HG03139 (cell line): Measurements from ENCODE around the gene B3GAT1.

Experiments used
- ATAC-seq: cut with Tn5 transposase; IDR thresholded peaks from one replicate; pipeline ENCODE4 v1.9.1; 2021; ENCODE audit not compliant: unreplicated experiment

The B3GAT1 gene

GRCh38 chr11:134442246-134442645, 30.2 kb upstream of the B3GAT1 start:
- no peak for ATAC-seq

DNA sequence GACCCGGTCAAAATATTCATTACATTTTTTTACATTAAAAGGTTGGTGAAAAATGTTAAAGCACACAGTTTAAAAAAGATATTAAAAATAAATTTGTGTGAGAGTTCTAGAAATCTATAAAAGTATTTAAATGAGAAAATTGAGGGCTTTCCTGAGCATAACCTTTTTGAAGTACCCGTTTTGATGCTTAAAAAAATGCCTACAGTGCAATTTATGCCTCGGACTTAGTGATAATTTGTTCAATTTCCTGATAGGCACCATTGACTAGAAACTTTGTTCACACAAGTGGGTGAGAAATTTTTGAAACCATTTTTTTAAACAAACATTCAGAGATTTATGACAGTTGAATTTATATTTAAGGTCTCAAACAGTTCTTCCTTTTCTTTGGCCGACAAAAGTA, 29.7 kb upstream of the B3GAT1 start:
- no peak for ATAC-seq

- ATAC-seq, result no peak
Observed at GRCh38 chr11:134441281-134441680, 29.2 kb upstream of the B3GAT1 start.

- no peak for ATAC-seq
Observed at GRCh38 chr11:134440851-134441250, 28.8 kb upstream of the B3GAT1 start.

DNA sequence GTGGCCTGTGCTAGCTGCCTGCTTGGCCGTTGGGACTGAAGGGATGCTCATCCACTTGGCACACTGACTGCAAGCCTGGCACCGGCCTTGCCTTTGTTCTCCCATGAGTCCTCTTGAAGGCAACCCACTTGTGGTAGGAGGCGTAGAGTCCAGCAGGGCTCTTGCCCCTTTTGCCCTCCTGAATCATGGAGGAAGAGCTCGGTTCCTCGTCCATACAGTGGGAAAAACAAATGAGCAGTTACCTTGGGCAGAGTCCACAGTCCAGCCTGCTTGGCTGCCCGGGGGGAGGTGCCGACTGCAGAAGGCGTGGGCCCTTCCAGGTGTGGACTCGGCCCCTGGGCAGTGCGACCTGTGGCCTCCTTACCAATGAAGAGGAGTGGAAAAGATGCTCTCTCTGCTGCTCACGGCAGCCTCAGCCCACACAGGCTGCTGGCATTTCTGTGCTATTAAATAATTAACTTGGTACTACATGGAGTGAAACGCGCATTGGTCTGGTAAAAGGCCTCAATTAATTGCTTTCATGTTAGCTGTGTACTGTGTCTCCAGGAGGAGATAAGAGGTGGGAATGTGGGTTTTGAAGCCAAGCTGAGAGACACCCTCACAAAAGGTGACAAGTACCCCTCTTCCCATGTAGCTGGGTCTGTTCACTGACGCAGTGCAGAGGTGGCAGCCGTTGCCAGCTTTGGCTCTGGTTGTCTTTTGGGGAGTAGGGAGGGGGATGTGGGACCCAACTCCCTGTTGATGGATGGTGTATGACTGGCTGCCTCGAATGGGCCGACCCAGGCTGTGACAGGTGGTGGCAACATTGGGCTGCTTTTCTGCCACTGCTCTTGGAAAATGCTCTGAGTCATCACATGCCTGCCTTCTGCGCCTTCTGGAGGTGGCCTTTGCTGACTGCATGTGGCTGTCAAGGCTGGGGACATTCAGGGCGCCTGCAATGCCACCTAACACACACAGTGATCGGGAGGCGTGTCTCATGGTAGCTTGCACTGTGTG, 26.8 kb upstream of the B3GAT1 start:
- no peak for ATAC-seq

- no peak for ATAC-seq
Observed at GRCh38 chr11:134437821-134438220, 25.8 kb upstream of the B3GAT1 start.

- ATAC-seq, result no peak
Observed at GRCh38 chr11:134436781-134437180, 24.7 kb upstream of the B3GAT1 start.

- no peak for ATAC-seq
Observed at GRCh38 chr11:134433806-134434205, 21.8 kb upstream of the B3GAT1 start.

DNA sequence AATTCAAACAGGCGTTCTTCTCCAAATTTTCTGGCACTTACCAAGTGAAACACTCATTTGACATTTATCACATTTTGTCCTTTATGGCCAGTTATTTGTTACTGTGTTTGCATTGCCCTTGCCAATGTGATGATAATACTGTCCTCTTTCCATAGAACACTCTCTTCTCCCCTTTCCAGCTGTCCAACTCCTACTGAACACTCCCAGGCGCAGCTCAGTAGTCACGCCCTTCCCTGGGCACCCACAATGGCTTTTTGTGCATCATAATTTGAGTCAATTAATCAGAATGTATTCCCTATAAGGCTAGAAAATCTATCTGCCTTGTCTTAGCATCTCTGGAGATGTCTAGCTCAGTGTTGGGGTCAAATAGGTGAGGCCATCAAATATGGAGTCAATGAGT, 21.2 kb upstream of the B3GAT1 start:
- no peak for ATAC-seq

GRCh38 chr11:134432776-134433175, 20.7 kb upstream of the B3GAT1 start:
- no peak for ATAC-seq

DNA sequence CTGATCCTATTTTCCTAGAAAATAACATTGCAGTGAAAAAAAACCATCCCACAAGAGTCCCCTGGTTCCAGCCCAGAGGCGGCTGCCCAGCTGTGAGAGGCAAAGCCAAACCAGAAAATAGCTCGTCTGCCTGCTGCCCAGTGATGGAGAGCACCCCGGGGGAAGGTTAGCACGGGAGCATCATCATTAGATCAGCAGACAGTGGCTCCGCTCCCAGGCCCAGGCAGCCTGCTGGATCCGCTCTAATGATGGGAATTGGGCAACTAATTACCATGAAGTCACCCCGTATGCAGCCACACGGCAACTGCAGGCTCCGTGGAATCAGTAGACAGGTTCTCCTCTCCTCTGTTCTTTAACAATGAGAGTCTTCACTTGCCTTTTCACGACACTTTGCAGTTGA, 17.1 kb upstream of the B3GAT1 start:
- ATAC-seq, result no peak

DNA sequence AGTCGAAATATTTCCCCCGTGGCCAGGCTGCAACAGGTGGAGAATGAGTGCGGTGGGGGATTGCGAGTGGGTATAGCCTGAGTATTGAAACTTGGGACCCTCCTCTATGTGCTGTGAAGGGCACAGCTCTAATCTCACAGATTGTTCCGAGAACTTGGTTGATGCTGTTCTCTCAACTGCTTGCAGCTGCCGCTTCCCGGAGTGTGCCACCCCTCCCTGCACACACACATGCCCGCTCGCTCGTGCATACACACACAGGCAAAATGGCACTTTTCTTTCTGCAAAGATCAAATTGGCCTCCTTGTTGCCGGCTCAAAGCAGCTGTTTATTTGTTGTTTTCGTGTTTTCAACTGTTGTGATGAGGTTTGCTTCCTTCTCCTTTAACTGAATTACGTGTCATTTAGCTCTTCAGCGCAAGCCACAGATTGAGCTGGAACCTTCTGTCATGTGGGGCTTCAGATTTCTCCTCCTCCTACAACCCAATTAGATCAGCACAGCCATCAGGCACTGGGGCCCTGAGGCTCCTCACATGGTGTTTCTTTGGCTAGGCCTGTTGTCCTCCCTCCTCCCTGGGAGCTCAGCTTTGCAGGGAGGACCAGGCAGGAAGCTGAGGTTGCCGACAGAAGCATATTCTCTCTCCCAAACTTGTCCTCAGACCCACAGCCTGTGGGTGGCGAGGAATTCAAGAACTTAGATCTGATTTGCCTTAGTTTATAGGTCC, 13.9 kb upstream of the B3GAT1 start:
- ATAC-seq, result no peak

- ATAC-seq, result no peak
Observed at GRCh38 chr11:134425413-134425812, 13.4 kb upstream of the B3GAT1 start.

DNA sequence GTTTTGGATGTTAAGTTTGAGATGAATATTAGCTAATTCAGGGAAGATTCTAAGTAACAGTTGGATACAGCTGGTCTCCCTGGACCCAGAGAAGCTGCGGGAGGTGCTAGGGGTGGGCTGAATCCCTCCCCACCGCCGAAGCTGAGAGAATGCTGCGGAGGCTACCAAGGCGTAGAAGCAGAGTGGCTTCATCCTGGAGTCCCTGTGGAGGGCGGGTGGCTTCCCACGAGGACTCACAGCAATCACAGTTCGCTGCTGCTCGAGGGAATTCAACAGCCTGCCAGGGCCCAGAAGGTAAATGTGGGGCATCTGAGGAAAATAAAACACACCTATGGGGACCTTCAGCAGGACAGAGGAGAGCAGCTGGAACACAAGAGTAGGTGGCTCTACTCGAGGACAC, 11.1 kb upstream of the B3GAT1 start:
- ATAC-seq, result no peak

DNA sequence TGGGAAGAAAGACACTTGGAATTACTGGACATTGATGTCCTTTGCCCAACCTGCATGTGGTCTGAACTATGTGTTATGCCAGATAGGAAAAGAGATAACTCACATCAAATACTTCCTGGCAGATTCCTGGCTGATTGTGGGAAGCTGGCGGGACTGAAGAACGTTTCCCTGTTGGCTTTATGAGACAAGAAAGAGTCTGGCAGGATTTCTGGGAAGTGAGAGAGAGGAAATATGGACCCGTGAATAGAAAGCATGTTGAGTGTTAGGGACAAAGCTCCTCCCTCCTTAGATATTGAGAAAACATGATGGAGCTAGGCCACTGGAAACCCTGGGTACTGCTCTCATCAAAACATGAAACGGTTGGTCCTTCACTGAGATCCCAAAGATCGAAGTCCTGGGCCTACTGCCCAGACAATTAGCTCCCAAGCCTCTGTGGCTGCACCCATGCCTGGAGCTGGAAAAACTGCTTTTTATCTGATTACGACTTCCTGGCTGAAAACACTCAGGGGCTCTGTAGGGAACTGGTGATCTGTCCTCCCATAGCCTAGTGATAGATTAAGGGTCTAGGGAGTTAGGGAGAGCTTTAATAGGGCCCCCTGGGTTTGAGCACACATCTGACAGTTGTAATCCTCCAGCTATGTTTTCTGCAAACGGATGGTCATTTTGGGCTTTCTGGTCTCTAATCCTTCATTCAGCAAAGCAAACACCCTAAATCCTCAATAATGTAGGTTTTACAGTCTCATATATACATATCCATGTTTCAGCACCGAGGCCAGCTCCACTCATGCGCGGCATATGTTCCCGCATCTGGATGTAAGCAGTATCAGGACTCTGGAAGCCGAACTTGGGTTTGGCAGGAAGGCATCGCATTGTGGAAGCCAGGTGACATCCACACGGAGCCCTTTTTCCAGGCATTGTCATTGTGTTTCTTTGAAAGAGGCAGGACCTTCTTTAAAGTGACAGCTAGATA, 6.1 kb upstream of the B3GAT1 start:
- ATAC-seq, result no peak

DNA sequence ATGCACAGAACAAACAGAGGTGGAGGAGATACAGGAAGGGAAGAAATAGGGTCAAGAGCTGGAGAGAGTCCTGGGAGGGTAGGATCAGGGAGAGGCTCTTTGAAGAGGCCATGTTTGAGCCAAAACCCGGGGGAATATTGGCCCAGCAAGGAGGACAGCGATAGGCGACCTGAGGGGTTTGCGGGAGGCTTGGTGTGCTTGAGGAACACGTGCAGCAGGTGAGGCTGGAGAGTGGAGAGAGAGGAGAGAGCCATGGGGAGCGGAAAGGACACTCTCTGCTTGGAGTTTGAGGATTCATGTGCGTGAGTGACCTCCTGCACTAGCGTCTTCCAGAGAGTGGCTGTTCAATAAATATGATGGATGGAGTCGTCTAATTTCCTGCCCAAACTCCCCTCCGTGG, 4.7 kb upstream of the B3GAT1 start:
- ATAC-seq, result no peak

GRCh38 chr11:134414766-134415765, 3.0 kb upstream of the B3GAT1 start:
- no peak for ATAC-seq

DNA sequence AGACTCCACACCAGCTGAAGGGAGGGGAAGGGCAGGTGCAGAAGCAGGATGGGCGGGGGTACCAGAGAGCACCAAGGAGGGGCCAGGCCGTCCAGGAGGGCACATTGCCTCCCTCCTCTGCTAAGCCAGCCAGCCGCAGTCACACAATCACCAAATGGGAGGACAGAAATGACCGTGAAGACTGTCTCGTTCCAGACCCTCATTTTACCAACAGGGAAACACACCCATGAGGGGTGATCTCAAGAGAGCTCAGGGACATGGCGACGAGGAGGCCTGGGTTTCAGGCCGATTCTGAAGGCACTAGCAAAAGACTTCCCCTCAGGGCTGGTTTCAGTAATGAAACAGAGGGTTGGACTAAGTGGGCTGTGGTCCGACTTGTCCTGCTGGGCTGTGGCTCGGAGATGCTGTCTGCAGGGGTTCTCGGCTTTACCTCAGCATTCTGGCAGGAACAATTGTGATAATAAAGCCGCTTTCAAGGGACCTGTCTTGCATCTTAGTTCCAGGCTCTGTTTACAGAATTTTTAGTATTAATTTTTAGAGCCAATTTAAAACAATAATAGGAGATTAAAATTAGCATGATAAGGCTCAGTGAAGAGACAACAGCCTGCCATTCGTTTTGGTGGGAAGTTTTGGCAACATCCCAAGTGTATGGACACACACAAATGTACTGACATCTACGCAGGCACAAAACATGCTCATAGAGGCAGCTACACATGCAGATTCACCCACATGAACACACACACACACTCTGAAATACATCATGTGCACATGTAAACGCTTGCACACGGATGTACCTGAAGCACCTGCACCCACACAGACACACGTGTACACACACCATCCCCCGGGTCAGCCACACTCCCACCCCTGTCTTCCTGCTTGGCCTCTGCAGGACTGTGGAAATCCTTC, 2.0 kb upstream of the B3GAT1 start:
- no peak for ATAC-seq
